Measurements from ENCODE around the gene TMTC1. TPM values are rescaled to one million over a fixed set of nuclear protein-coding genes. Genes with fewer than 3 reads are reported as not detected.

TMTC1 gene
- total and polyA plus RNA-seq, 2 experiments from 2014 or later = 4.8 to 24.3 TPM

GRCh38 chr12:29695800-29696199 lies 87.9 kb downstream of the TMTC1 start:
- H3K27ac ChIP-seq (ENCODE audit: low read depth) = no peak overlapping the region
- no peak for TF ChIP-seq ETS1 (IDR thresholded peaks at IDR 0.05)
- TF ChIP-seq CREB1 (CRISPR knock-in tag; IDR thresholded peaks at IDR 0.05; ENCODE audit: low read depth) = no peak
- TF ChIP-seq JUNB (IDR thresholded peaks at IDR 0.05; ENCODE audit: unreplicated experiment) = no peak
- no peak for TF ChIP-seq POLR2AphosphoS5 (IDR thresholded peaks at IDR 0.05; ENCODE audit: low read depth)
- TF ChIP-seq CTCF (conservative IDR thresholded peaks at IDR 0.05; ENCODE audit: low read depth in 2 of 2) = no peak
- no peak for TF ChIP-seq NANOG (IDR thresholded peaks at IDR 0.05; ENCODE audit: borderline replicate concordance)
- TF ChIP-seq ZNF331 (CRISPR knock-in tag; IDR thresholded peaks at IDR 0.05; ENCODE audit: low read depth) = no peak
- no peak for TF ChIP-seq EZH2phosphoT487 (IDR thresholded peaks at IDR 0.05; ENCODE audit: unreplicated experiment)
- TF ChIP-seq STAT1 (IDR thresholded peaks at IDR 0.05; ENCODE audit: unreplicated experiment) = no peak
- TF ChIP-seq EZH2 (IDR thresholded peaks at IDR 0.05; ENCODE audit: low read depth, unreplicated experiment) = no peak
- no peak for TF ChIP-seq REST (IDR thresholded peaks at IDR 0.05; ENCODE audit: unreplicated experiment)
- no peak for TF ChIP-seq ZNF114 (CRISPR knock-in tag; IDR thresholded peaks at IDR 0.05)
- no peak for TF ChIP-seq ZNF462 (CRISPR knock-in tag; IDR thresholded peaks at IDR 0.05)
- no peak overlapping the region for H3K4me3 ChIP-seq
- ATAC-seq (no peak), DNase-seq (ENCODE audit: low spot score) (no peak)
- no peaks in the 10 kb centered on the region for H3K79me2 ChIP-seq (replicated peaks; ENCODE audit: insufficient read depth)
- no peaks in the 10 kb centered on the region for H3K9me3 Mint-ChIP-seq
- H3K36me3 Mint-ChIP-seq (ENCODE audit: low read depth) = peaks cover 7% of the 10 kb centered on the region; the same call in 2 of the 3 replicates
- no peaks in the 10 kb centered on the region for H3K9me2 ChIP-seq (ENCODE audit: insufficient read depth)
- H3K27me3 ChIP-seq (ENCODE audit: insufficient read depth) = no peaks in the 10 kb centered on the region
- no peak overlapping the region for H2AFZ ChIP-seq
- H3K4me1 ChIP-seq (ENCODE audit: insufficient read depth) = peaks cover 28% of the 10 kb centered on the region
- H3K36me3 ChIP-seq (ENCODE audit: insufficient read depth) = no peaks in the 10 kb centered on the region
- H3K4me1 Mint-ChIP-seq = peaks cover 35% of the 10 kb centered on the region
- H3K4me2 ChIP-seq = no peak overlapping the region
- peaks cover 3% of the 10 kb centered on the region for H3K27me3 Mint-ChIP-seq (ENCODE audit: insufficient read depth, low read depth, poor library complexity)
- no peaks in the 10 kb centered on the region for H4K20me1 ChIP-seq (replicated peaks; ENCODE audit: insufficient read depth)
- H3K4me3 Mint-ChIP-seq = no peak overlapping the region
- no peak overlapping the region for H3K27ac Mint-ChIP-seq
- no peaks in the 10 kb centered on the region for H3F3A ChIP-seq (replicated peaks; ENCODE audit: low read depth)
